ENCODE data around the gene IL13. TPM values are rescaled to one million over a fixed set of nuclear protein-coding genes. Genes with fewer than 3 reads are reported as not detected.

The IL13 gene
- total and polyA plus RNA-seq, 2 donors (not counting 3 experiments of a cell fraction or from before 2014, with no cell fraction given), result 0.06 TPM; not detected in 1

- Histone ChIP-seq H3K4me1 (ENCODE audit: control insufficient read depth, extremely low read depth, insufficient read depth, low read length) (peaks cover 9% of the 10 kb centered on the region), H3K4me2 (ENCODE audit: insufficient read depth, low read length) (no peak overlapping the region), H3K9me3 (replicated peaks; ENCODE audit: control insufficient read depth, insufficient read depth, low read length) (no peaks in the 10 kb centered on the region), H3K9me1 (replicated peaks; ENCODE audit: control insufficient read depth, extremely low read depth, insufficient read depth, low read length) (no peaks in the 10 kb centered on the region), H3K9ac (replicated peaks; ENCODE audit: extremely low read depth, insufficient read depth, low read length) (no peak overlapping the region), H4K20me1 (replicated peaks; ENCODE audit: control insufficient read depth, extremely low read depth, insufficient read depth, low read length) (no peaks in the 10 kb centered on the region), H3K27ac (ENCODE audit: insufficient read depth, low read depth, low read length) (no peak overlapping the region), H2AFZ (ENCODE audit: low read depth, low read length) (no peak overlapping the region), H3K4me3 (replicated peaks in 1 of 3; ENCODE audit: insufficient read depth in 1 of 3, low read depth in 1 of 3, low read length in 3 of 3) (no peak overlapping the region), H3K79me2 (ENCODE audit: control insufficient read depth, insufficient read depth, low read length) (no peaks in the 10 kb centered on the region), H3K27me3 (ENCODE audit: control insufficient read depth in 2 of 2, insufficient read depth in 2 of 2, low read length in 2 of 2) (peaks cover 0 to 4% of the 10 kb centered on the region in 2 experiments), H3K36me3 (ENCODE audit: control insufficient read depth in 2 of 2, extremely low read depth in 1 of 2, insufficient read depth in 2 of 2, low read length in 2 of 2) (no peaks in the 10 kb centered on the region)
- no peak for DNase-seq (ENCODE audit: low read depth, low spot score)
- POLR2A ChIA-PET, result no interaction called here
- no TSS peak for BruUV-seq (replicated peaks)
- intact Hi-C loops (cut with micrococcal nuclease) (loop anchor here (5.0 kb wide), 1 partner anchor 273 kb away; no protein-coding TSS in a partner anchor), dilution Hi-C loops (cut with MboI; ENCODE audit: extremely low pct_ligation_motif_present, low sequenced_read_pairs) (no loop called here)
- TF ChIP-seq FOS (IDR thresholded peaks at IDR 0.05; ENCODE audit: borderline replicate concordance, insufficient read depth, low read length) (no peak), POLR2AphosphoS5 (IDR thresholded peaks at IDR 0.05; ENCODE audit: insufficient read depth, low read depth, low read length) (no peak), MYC (IDR thresholded peaks at IDR 0.05; ENCODE audit: low read depth, low read length) (no peak), JUN (IDR thresholded peaks at IDR 0.05; ENCODE audit: borderline replicate concordance, insufficient read depth, insufficient read length, low read depth) (no peak), POLR2A (IDR thresholded peaks at IDR 0.05; ENCODE audit: low read depth, low read length) (no peak), EZH2 (IDR thresholded peaks at IDR 0.05; ENCODE audit: borderline replicate concordance, low read depth, low read length, severe bottlenecking) (no peak), GATA2 (IDR thresholded peaks at IDR 0.05; ENCODE audit: insufficient read depth, insufficient read length, low read depth, low read length) (no peak), CTCF (IDR thresholded peaks at IDR 0.05; ENCODE audit: extremely low read depth in 1 of 2, insufficient read depth in 1 of 2, low read depth in 1 of 2, low read length in 2 of 2) (no peak), MAX (IDR thresholded peaks at IDR 0.05; ENCODE audit: insufficient read depth, insufficient read length) (no peak)
- FAIRE-seq, result no peak
- CTCF ChIA-PET, result interaction anchor here (0.7 to 1.1 kb wide), 3 partner anchors 10 to 160 kb away, joined by 3 read pairs; no protein-coding TSS in a partner anchor
These were observed 1.9 kb downstream of the IL13 start for GRCh38 chr5:132659598-132660493.
